DMS153 treated with DMSO at 0.1 percent for 48 hours (cell line): ENCODE data around the gene GRID2IP.

Source experiments
- DNase-seq: peaks from one replicate; lab custom pipeline; 2025; ENCODE audit not compliant: unreplicated experiment; lab: John Stamatoyannopoulos, UW

GRID2IP gene

GRCh38 chr7:6563936-6564770 is 12.9 kb upstream of the GRID2IP start:
- DNase-seq: no peak

- DNase-seq: no peak
Measured at GRCh38 chr7:6562106-6562505, 10.8 kb upstream of the GRID2IP start.

- no peak for DNase-seq
Measured at GRCh38 chr7:6559896-6560295, 8.6 kb upstream of the GRID2IP start.

- no peak for DNase-seq
Measured at GRCh38 chr7:6558837-6559236, 7.6 kb upstream of the GRID2IP start.

- DNase-seq: no peak
Measured at GRCh38 chr7:6556196-6556595, 4.9 kb upstream of the GRID2IP start.

GRCh38 chr7:6554848-6555247 is 3.6 kb upstream of the GRID2IP start:
- DNase-seq: no peak

GRCh38 chr7:6553448-6554044 is 2.3 kb upstream of the GRID2IP start:
- no peak for DNase-seq

GRCh38 chr7:6547400-6547799 is 3.9 kb downstream of the GRID2IP start:
- no peak for DNase-seq

GRCh38 chr7:6546498-6547251 is 4.6 kb downstream of the GRID2IP start:
- no peak for DNase-seq

GRCh38 chr7:6545398-6546126 is 5.7 kb downstream of the GRID2IP start:
- DNase-seq: no peak

- no peak for DNase-seq
Measured at GRCh38 chr7:6542368-6542767, 8.9 kb downstream of the GRID2IP start.

GRCh38 chr7:6536262-6537260 is 14.7 kb downstream of the GRID2IP start:
- DNase-seq: no peak

GRCh38 chr7:6533893-6534495 is 17.3 kb downstream of the GRID2IP start:
- no peak for DNase-seq

- DNase-seq: no peak
Measured at GRCh38 chr7:6532516-6532915, 18.7 kb downstream of the GRID2IP start.

GRCh38 chr7:6531492-6532279 is 19.6 kb downstream of the GRID2IP start:
- DNase-seq: no peak

GRCh38 chr7:6530626-6531491 is 20.4 kb downstream of the GRID2IP start:
- no peak for DNase-seq

GRCh38 chr7:6529643-6530042 is 21.6 kb downstream of the GRID2IP start:
- DNase-seq: no peak
